Kidney (tissue), 14 donors: ENCODE measurements around the gene AMH. TPM values are rescaled to one million over a fixed set of nuclear protein-coding genes. Genes with fewer than 3 reads are reported as not detected.

Experiments used
- DNase-seq, 5 donors: peaks; one replicate each; pipeline ENCODE4 v3.0.0-alpha.2; 2013 to 2020
- FAIRE-seq: peaks from 2 replicates; lab custom pipeline; 2012; peaks lifted over from hg19 to GRCh38; lab: Jason Lieb, UNC
- H3K27ac ChIP-seq, 2 donors: one replicate each; pipeline ENCODE4 v1.7.0; 2013; ENCODE audit warnings: low read depth in 2 of 2, low read length in 2 of 2, inconsistent platforms in 1 of 2
- H3K27me3 ChIP-seq: one replicate; pipeline ENCODE4 v1.7.1; 2013; ENCODE audit warnings: low read length, inconsistent platforms; ENCODE audit not compliant: control insufficient read depth, insufficient read depth
- H3K36me3 ChIP-seq, 3 donors: one replicate each; pipeline versions ENCODE4 v1.7.0 to v1.7.1; 2013; ENCODE audit warnings: low read length in 3 of 3, control low read depth in 1 of 3, inconsistent platforms in 1 of 3; ENCODE audit not compliant: insufficient read depth in 3 of 3, control insufficient read depth in 2 of 3
- H3K4me1 ChIP-seq, 3 donors: one replicate each; pipeline versions ENCODE4 v1.7.0 to v1.7.1; 2013; ENCODE audit warnings: low read length in 3 of 3, inconsistent platforms in 1 of 3, low read depth in 1 of 3; ENCODE audit not compliant: control insufficient read depth in 2 of 3, insufficient read depth in 2 of 3
- H3K4me3 ChIP-seq, 3 donors: one replicate each; pipeline versions ENCODE4 v1.7.0 to v1.8.1; 2013; ENCODE audit warnings: low read length in 3 of 3, control low read depth in 1 of 3, inconsistent platforms in 1 of 3
- H3K9ac ChIP-seq, 3 donors: one replicate each; pipeline versions ENCODE4 v1.7.0 to v1.7.1; 2013; ENCODE audit warnings: low read length in 3 of 3, control low read depth in 1 of 3, inconsistent platforms in 1 of 3
- H3K9me3 ChIP-seq, 3 donors: one replicate each; pipeline versions ENCODE4 v1.7.0 to v1.7.1; 2013; ENCODE audit warnings: low read length in 3 of 3, control low read depth in 1 of 3, inconsistent platforms in 1 of 3; ENCODE audit not compliant: control insufficient read depth in 2 of 3, insufficient read depth in 1 of 3
- intact Hi-C: fragments of 100-400 bp; cut with DNase I; formaldehyde crosslinking; loops from one replicate; pipeline ENCODE4 v1.11.1; 2022
- polyA plus RNA-seq: library from polyadenylated mRNA; stranded (reverse); fragments of 350-450 nt; fragmentation: Illumina TruSeq; extraction: RNeasy Lipid Tissue Mini Kit (QIAGEN cat#74804); gene quantifications from one replicate; pipeline ENCODE4 v1.2.3, GENCODE V29; 2014; ENCODE audit warnings: low read depth, low replicate concordance; ENCODE audit not compliant: insufficient read depth
- total RNA-seq: library from RNA; stranded (reverse); fragmentation: NEBNext Ultra II Directional; extraction: Animal tissue kit (Norgen Biotek cat#: 25700); gene quantifications from one replicate; pipeline ENCODE4 v1.2.1, GENCODE V29; 2021
- TF ChIP-seq, protein P1 (sequence below): IDR thresholded peaks from 3 replicates; pipeline ENCODE4 v1.5.1; 2012; ENCODE audit warnings: mild to moderate bottlenecking, moderate library complexity, borderline replicate concordance; ENCODE audit not compliant: insufficient read depth; ENCODE audit errors: extremely low read depth
- donor health status: control.
- donor health status: control.
- donor health status: control.
- donor health status: control.
- donor health status: control.
- donor health status: DM: yes; HTN: yes; CAD: no.
- donor health status: Normal renal cell carcinoma (clear cell type).

Gene AMH
- total and polyA plus RNA-seq, 2 donors from 2014 or later: 0.60 to 1.0 TPM

DNA sequence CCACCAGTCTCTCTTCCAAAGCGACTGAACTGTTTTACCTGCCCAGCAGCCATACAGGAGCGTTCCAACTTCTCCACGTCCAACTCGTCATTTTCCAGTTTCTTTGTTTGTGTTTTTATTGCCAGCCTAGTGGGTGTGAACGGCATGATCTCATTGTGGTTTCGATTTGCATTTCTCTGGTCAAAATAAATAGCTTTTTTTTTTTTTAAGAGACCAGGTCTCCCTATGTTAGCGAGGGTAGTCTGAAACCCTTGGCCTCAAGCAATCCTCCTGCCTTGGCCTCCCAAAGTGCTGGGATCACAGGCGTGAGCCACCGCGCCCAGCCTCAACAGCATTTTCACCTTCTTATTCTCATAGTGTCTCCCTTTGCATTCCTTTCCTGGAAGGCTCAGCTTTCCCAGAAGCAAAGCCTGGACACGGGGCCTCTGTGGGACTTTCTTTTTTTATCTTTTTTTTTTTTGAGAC is 11.2 kb downstream of the AMH start:
- Histone ChIP-seq H3K4me3 (no peak overlapping the region), H3K4me1 (no peaks in the 10 kb centered on the region), H3K9ac (no peak overlapping the region), H3K27me3 (no peaks in the 10 kb centered on the region), H3K27ac (no peak overlapping the region), H3K9me3 (no peaks in the 10 kb centered on the region), H3K36me3 (no peaks in the 10 kb centered on the region)
- intact Hi-C loops: no loop called here
- TF ChIP-seq, protein P1, sequence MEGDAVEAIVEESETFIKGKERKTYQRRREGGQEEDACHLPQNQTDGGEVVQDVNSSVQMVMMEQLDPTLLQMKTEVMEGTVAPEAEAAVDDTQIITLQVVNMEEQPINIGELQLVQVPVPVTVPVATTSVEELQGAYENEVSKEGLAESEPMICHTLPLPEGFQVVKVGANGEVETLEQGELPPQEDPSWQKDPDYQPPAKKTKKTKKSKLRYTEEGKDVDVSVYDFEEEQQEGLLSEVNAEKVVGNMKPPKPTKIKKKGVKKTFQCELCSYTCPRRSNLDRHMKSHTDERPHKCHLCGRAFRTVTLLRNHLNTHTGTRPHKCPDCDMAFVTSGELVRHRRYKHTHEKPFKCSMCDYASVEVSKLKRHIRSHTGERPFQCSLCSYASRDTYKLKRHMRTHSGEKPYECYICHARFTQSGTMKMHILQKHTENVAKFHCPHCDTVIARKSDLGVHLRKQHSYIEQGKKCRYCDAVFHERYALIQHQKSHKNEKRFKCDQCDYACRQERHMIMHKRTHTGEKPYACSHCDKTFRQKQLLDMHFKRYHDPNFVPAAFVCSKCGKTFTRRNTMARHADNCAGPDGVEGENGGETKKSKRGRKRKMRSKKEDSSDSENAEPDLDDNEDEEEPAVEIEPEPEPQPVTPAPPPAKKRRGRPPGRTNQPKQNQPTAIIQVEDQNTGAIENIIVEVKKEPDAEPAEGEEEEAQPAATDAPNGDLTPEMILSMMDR: no peak
- FAIRE-seq (no peak), DNase-seq (no peak)

DNA sequence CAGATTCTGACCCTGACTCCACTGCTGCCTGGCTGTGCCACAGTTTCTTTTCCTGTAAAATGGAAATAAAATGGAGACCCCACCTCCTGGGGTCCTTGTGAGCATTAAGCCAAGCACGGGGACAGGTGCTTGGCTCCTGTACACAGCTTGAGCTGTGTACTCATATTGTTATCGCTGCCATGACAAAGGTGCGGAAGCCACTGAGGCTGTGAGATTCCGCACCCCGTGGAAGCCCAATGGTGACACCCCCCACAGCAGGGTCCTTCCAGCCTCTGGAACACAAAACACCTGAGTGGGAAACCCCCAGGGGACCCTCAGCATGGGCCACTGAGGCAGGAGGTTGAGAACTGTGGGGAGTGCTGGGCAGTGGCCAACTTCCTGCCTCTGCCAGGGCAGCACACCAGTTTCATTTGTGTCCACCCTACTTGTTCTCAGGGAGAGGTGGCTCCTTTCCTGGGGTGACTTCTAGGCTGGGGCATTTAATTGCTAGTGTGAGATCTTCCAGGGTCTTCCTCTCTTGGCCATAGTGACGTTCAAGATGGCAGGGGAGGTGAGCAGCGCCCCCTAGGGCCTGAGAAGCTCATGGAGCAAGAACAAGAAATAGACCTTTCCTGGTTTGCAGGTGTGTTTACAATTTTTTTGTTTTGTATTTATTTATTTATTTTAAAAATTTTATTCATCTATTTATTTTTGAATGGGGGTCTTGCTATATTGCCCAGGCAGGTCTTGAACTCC is 12.5 kb downstream of the AMH start:
- no peak overlapping the region for H3K27ac ChIP-seq
- no peak overlapping the region for H3K4me3 ChIP-seq
- no peaks in the 10 kb centered on the region for H3K27me3 ChIP-seq
- no peaks in the 10 kb centered on the region for H3K36me3 ChIP-seq
- no peak overlapping the region for H3K9ac ChIP-seq
- TF ChIP-seq, protein P1: peak; percentile 59
- H3K4me1 ChIP-seq: peaks cover 0 to 2% (median 0%) of the 10 kb centered on the region in 3 donors
- no peak for FAIRE-seq
- no peaks in the 10 kb centered on the region for H3K9me3 ChIP-seq
- no peak for DNase-seq
- intact Hi-C loops: no loop called here

DNA sequence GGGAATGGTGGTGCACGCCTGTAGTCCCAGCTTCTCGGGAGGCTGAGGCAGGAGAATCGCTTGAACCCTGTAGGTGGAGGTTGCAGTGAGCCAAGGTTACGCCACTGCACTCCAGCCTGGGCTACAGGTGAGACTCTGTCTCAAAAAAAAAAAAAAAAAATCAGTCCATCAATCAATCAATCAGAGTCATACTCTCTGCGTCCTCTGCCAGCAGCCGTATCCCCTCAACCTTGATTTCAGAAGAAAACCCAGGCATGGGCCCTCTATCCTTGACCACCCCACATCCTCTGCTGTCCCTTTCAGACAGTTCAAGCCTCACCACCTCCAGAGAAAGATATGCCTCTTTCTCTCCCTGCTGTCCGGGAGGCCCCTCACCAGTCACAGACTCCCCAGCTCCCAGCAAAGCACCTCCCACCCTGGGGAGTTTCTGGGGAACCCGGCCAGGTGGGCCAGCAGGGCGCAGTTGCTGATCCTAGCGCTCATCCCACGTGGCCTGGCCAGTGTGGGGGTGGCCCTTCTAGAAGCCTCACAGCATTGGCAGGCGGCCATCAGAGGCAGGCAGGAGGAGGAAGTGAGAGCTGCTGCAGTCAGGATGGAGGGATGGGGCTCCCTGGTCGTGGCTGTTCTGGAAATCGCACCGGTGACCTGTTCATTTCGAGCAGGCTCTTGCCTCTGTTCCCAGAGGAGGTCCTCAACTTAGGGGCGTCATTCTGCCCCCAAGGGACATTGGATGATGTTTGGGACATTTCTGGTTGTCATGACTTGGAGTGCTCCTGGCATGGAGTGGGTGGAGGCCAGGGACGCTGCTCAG is 17.3 kb downstream of the AMH start:
- intact Hi-C loops: no loop called here
- H3K9ac ChIP-seq: no peak overlapping the region
- peaks cover 0 to 1% (median 0%) of the 10 kb centered on the region in 3 donors for H3K36me3 ChIP-seq
- no peaks in the 10 kb centered on the region for H3K27me3 ChIP-seq
- no peaks in the 10 kb centered on the region for H3K9me3 ChIP-seq
- H3K4me1 ChIP-seq: peaks cover 0 to 6% (median 0%) of the 10 kb centered on the region in 3 donors
- H3K4me3 ChIP-seq: no peak overlapping the region
- DNase-seq (peak in 3 of 5 donors; percentile 66 to 94 (median 84)), FAIRE-seq (no peak)
- TF ChIP-seq, protein P1: no peak
- peak overlapping the region in 1 of 2 donors; percentile 85 for H3K27ac ChIP-seq
